Measurements from ENCODE around the gene ABCC4.

The ABCC4 gene

DNA sequence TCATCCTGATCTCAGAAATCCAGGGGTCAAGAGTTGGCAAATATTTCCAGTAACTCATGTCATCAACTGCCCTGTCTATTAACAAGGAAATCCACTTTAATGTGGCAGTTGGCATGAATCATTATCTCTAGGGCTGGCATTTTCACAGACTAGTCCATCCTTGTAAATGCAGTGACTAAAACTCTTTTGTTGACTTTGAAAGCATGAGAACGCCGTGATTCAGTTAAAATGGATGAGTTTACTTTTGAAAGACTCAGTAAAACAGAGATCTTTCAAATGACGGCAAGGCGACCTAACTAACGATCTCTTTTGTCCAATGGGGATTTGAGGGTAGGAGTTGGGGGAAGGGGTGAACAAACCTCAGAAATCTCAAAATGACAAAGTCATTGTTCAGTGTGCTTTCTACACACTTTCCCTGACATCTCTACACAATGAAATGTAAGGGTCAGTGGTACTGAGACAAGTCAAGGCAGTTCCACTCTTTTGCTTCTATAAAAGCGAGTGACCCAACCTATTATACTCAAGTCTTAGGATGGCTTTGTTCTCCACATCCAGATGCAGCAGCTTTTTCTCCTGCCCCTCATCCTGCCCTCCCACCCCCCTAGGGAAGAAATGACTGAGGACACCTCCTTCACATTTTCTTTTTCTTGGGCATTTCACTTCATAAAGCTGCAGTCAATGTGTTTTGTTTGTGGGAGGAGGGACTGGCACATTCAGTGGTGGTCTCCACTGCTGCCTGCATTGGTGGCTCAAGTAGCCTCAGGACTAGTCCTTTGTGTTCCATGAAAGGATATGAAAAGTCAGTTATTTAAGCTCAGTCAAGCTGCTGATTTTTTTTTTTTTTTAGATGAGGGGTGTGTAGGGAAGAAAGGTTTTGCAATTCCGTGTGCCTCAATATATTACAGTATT is 200.5 kb downstream of the ABCC4 start:
- Histone ChIP-seq H3K4me1 (no peaks in the 10 kb centered on the region), H3K9me3 (peaks cover 0 to 11% (median 0%) of the 10 kb centered on the region in 3 donors), H3K27me3 (no peaks in the 10 kb centered on the region), H3K27ac (no peak overlapping the region), H3K4me3 (no peak overlapping the region), H3K36me3 (peaks cover 0 to 4% (median 0%) of the 10 kb centered on the region in 3 donors)
- TF ChIP-seq, protein P1, sequence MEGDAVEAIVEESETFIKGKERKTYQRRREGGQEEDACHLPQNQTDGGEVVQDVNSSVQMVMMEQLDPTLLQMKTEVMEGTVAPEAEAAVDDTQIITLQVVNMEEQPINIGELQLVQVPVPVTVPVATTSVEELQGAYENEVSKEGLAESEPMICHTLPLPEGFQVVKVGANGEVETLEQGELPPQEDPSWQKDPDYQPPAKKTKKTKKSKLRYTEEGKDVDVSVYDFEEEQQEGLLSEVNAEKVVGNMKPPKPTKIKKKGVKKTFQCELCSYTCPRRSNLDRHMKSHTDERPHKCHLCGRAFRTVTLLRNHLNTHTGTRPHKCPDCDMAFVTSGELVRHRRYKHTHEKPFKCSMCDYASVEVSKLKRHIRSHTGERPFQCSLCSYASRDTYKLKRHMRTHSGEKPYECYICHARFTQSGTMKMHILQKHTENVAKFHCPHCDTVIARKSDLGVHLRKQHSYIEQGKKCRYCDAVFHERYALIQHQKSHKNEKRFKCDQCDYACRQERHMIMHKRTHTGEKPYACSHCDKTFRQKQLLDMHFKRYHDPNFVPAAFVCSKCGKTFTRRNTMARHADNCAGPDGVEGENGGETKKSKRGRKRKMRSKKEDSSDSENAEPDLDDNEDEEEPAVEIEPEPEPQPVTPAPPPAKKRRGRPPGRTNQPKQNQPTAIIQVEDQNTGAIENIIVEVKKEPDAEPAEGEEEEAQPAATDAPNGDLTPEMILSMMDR (IDR thresholded peaks at IDR 0.05), result no peak
- intact Hi-C loops (cut with DNase I; ENCODE audit: low total_unique reads), result no loop called here
- DNase-seq, result no peak

DNA sequence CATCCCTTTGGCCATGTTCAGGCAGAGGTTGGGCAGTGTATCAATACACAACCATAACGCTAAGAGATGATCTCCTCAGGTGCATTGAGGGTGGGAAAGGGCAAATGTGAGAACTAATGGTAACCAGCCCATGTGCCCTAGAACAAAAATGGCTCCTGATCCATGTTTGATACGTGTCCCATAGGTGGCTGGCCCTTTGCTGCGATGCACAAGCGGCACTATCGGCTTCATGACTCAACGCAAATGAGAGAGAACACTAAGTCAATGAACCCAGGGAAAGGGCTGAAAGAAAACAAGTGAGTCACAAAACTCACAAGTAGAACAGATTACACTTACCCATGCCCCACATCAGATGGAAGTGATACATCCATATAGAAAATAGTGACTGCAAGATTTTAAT is 201.7 kb downstream of the ABCC4 start:
- no peak overlapping the region for H3K27ac ChIP-seq
- no peak for DNase-seq
- H3K36me3 ChIP-seq, result peaks cover 0 to 4% (median 0%) of the 10 kb centered on the region in 3 donors
- peaks cover 0 to 11% (median 0%) of the 10 kb centered on the region in 3 donors for H3K9me3 ChIP-seq
- intact Hi-C loops (cut with DNase I; ENCODE audit: low total_unique reads), result no loop called here
- no peaks in the 10 kb centered on the region for H3K4me1 ChIP-seq
- TF ChIP-seq, protein P1 (IDR thresholded peaks at IDR 0.05), result no peak
- no peak overlapping the region for H3K4me3 ChIP-seq
- no peaks in the 10 kb centered on the region for H3K27me3 ChIP-seq

DNA sequence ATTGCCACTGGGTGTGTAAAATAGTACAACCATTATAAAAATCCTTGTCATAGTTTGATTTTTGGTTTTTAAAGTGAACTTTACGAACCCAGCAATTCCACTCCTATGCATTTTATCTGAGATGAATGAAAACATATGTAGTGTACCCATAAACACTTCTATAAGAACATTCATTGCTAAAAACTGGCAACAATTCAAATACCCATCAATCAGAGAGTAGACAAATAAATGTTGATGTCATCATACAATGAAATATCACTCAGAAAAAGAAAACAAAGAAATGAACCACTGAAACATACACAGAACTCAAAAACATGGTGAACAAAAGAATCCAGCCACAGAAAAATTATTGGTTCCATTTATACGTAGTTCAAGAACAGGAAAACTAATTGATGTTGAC is 202.3 kb downstream of the ABCC4 start:
- Histone ChIP-seq H3K36me3 (peaks cover 0 to 4% (median 0%) of the 10 kb centered on the region in 3 donors), H3K4me1 (no peaks in the 10 kb centered on the region), H3K27me3 (no peaks in the 10 kb centered on the region), H3K9me3 (peaks cover 0 to 11% (median 0%) of the 10 kb centered on the region in 3 donors), H3K27ac (no peak overlapping the region), H3K4me3 (no peak overlapping the region)
- TF ChIP-seq, protein P1 (IDR thresholded peaks at IDR 0.05), result no peak
- no peak for DNase-seq
- intact Hi-C loops (cut with DNase I; ENCODE audit: low total_unique reads), result no loop called here

DNA sequence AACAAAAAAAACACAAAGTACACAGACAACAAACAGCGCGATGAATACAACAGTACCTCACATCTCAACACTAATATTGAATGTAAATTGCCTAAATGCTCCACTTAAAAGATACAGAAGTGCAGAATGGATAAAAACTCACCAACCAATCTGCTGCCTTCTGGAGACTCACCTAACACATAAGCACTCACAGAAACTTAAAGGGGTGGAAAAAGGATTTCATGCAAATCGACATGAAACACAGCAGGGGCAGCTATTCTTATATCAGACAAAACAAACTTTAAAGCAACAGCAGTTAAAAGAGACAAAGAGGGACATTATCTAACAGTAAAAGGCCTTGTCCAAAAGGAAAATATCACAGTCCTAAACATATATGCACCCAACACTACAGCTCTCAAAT is 209.5 kb downstream of the ABCC4 start:
- intact Hi-C loops (cut with DNase I; ENCODE audit: low total_unique reads), result no loop called here
- H3K9me3 ChIP-seq, result no peaks in the 10 kb centered on the region
- DNase-seq, result no peak
- H3K27ac ChIP-seq, result no peak overlapping the region
- H3K4me3 ChIP-seq, result no peak overlapping the region
- no peaks in the 10 kb centered on the region for H3K4me1 ChIP-seq
- no peaks in the 10 kb centered on the region for H3K36me3 ChIP-seq
- H3K27me3 ChIP-seq, result no peaks in the 10 kb centered on the region
- TF ChIP-seq, protein P1 (IDR thresholded peaks at IDR 0.05), result no peak

DNA sequence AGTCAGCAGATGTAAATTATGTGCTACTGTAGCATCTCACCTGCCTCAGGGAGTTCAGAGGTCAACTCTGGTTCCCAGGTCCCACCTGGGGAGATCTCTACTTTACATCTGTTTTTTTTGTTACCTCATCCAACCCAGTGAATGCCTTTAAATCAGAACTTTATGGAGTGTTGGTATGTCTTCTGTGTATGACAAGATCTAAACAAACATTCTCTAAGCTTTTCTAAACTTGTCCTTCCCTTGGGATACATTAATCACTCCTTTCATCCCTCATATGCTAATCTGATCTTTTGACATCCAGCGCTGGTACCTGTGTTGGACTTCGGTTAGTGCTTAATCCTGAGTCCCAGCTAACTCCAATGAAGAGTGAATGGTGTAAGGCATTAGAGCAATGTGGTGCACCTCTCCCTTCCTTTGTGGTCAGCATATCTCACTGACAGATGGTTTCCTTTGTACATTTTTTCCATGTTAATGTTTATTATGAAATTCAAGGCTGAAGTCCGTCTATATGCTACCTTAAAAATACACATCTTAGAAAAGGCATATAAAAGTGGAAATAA is 213.4 kb downstream of the ABCC4 start:
- no peaks in the 10 kb centered on the region for H3K36me3 ChIP-seq
- no peaks in the 10 kb centered on the region for H3K4me1 ChIP-seq
- H3K9me3 ChIP-seq, result no peaks in the 10 kb centered on the region
- DNase-seq, result no peak
- H3K27me3 ChIP-seq, result no peaks in the 10 kb centered on the region
- no peak overlapping the region for H3K27ac ChIP-seq
- intact Hi-C loops (cut with DNase I; ENCODE audit: low total_unique reads), result no loop called here
- TF ChIP-seq, protein P1 (IDR thresholded peaks at IDR 0.05), result no peak
- H3K4me3 ChIP-seq, result no peak overlapping the region

Measured in tibial artery (tissue), 4 donors.